A549 (cell line): ENCODE data around the gene B3GAT1. TPM values are rescaled to one million over a fixed set of nuclear protein-coding genes. Genes with fewer than 3 reads are reported as not detected.

Source experiments
- ATAC-seq, 2 experiments: fragments of 200-7000 bp in 1 of 2; fragments of >200 bp in 1 of 2; cut with Nextera tagmentation in 1 of 2; cut with Tn5 transposase in 1 of 2; 3 replicates each; pipeline versions ENCODE4 v1.8.0 to v1.9.1; 2018 to 2020; ENCODE audit warnings: mild to moderate bottlenecking in 1 of 2, moderate library complexity in 1 of 2
- CTCF ChIA-PET: fragments of 300-600 bp; sonication (Branson Sonifier 250); formaldehyde crosslinking; extraction: SDS; loops from one replicate; lab custom pipeline; 2021; ENCODE audit warnings: antibody characterized with exemption, inconsistent platforms; lab: Yijun Ruan, JAX
- POLR2A ChIA-PET: fragments of 350-600 bp; formaldehyde crosslinking; extraction: SDS; loops from one replicate; lab custom pipeline; 2021; ENCODE audit warnings: antibody characterized with exemption, inconsistent platforms; lab: Yijun Ruan, JAX
- DNase-seq, 2 experiments: peaks; one replicate each; pipeline versions ENCODE4 v3.0.0 to v3.0.0-alpha.2; 2011 to 2016; ENCODE audit warnings: low read depth in 1 of 2, low spot score in 1 of 2
- FAIRE-seq: peaks from 2 replicates; lab custom pipeline; 2011; peaks lifted over from hg19 to GRCh38; lab: Jason Lieb, UNC
- H3K27ac ChIP-seq, 2 experiments: fragments of >200 bp; sonication (Bioruptor Twin); formaldehyde crosslinking; 3 replicates each; pipeline ENCODE4 v1.5.1; 2016 to 2017
- H3K4me1 ChIP-seq: fragments of >200 bp; sonication (Bioruptor Twin); formaldehyde crosslinking; 3 replicates; pipeline ENCODE4 v1.6.1; 2016
- H3K4me2 ChIP-seq: fragments of >200 bp; sonication (Bioruptor Twin); formaldehyde crosslinking; 3 replicates; pipeline ENCODE4 v1.6.1; 2016
- H3K4me3 ChIP-seq: fragments of >200 bp; sonication (Bioruptor Twin); formaldehyde crosslinking; 3 replicates; pipeline ENCODE4 v1.5.1; 2016
- H3K9me3 ChIP-seq: fragments of >200 bp; sonication (Bioruptor Twin); formaldehyde crosslinking; 3 replicates; pipeline ENCODE4 v1.6.1; 2016
- BHLHE40 ChIP-seq: IDR thresholded peaks from 2 replicates; pipeline ENCODE4 v1.6.1; 2012; ENCODE audit warnings: low read depth, low read length, inconsistent platforms
- CBX2 ChIP-seq: fragments of 200-600 bp; sonication (generic); IDR thresholded peaks from 2 replicates; pipeline ENCODE4 v1.6.1; 2016; ENCODE audit warnings: low read depth, mild to moderate bottlenecking, borderline replicate concordance
- CEBPB ChIP-seq, 2 experiments: fragments of >200 bp in 1 of 2; sonication (Bioruptor Twin) in 1 of 2; formaldehyde crosslinking in 1 of 2; IDR thresholded peaks; 2 replicates each; pipeline ENCODE4 v1.6.1; 2012 to 2016
- ESRRA ChIP-seq: fragments of 150-350 bp; IDR thresholded peaks from 2 replicates; pipeline ENCODE4 v1.6.1; 2014; ENCODE audit warnings: mild to moderate bottlenecking, low read length, borderline replicate concordance
- HEYL ChIP-seq: fragments of 250-450 bp; sonication (Bioruptor Pico); IDR thresholded peaks from 2 replicates; pipeline ENCODE4 v1.8.0; 2021; ENCODE audit warnings: mild to moderate bottlenecking, moderate library complexity
- HOXB13 ChIP-seq: fragments of 250-450 bp; sonication (Bioruptor Pico); IDR thresholded peaks from 2 replicates; pipeline ENCODE4 v1.5.0; 2020; ENCODE audit warnings: low read depth, mild to moderate bottlenecking, moderate library complexity
- JUN ChIP-seq, 2 experiments: fragments of >200 bp; sonication (Bioruptor Twin); formaldehyde crosslinking; IDR thresholded peaks; 2 replicates in 1 of 2; 3 replicates in 1 of 2; pipeline ENCODE4 v1.6.1; 2016 to 2017
- KDM1A ChIP-seq: fragments of 200-600 bp; sonication (generic); IDR thresholded peaks from 2 replicates; pipeline ENCODE4 v1.6.1; 2016; ENCODE audit warnings: low read depth, mild to moderate bottlenecking
- MAZ ChIP-seq: fragments of 150-350 bp; IDR thresholded peaks from 2 replicates; pipeline ENCODE4 v1.6.1; 2014; ENCODE audit warnings: antibody characterized with exemption, low read depth, low read length, borderline replicate concordance
- PHF8 ChIP-seq: fragments of 200-600 bp; sonication (generic); IDR thresholded peaks from 2 replicates; pipeline ENCODE4 v1.6.1; 2016; ENCODE audit warnings: low read depth, mild to moderate bottlenecking, antibody characterized with exemption, moderate library complexity, borderline replicate concordance
- POLR2AphosphoS2 ChIP-seq: conservative IDR thresholded peaks from 2 replicates; pipeline ENCODE4 v1.6.1; 2012; ENCODE audit warnings: low read length, improper control_type of control experiment, inconsistent platforms
- RAD21 ChIP-seq, 2 experiments: fragments of >200 bp in 1 of 2; sonication (Bioruptor Twin) in 1 of 2; formaldehyde crosslinking in 1 of 2; IDR thresholded peaks in 1 of 2; conservative IDR thresholded peaks in 1 of 2; 2 replicates in 1 of 2; 3 replicates in 1 of 2; pipeline ENCODE4 v1.6.1; 2012 to 2018; ENCODE audit warnings: inconsistent platforms in 1 of 2
- TP53 ChIP-seq: fragments of 250-450 bp; sonication (Bioruptor Pico); IDR thresholded peaks from 2 replicates; pipeline ENCODE4 v1.5.0; 2021; ENCODE audit warnings: mild to moderate bottlenecking, moderate library complexity
- ZFP36 ChIP-seq: fragments of 450-650 bp; IDR thresholded peaks from 2 replicates; pipeline ENCODE4 v1.6.1; 2014; ENCODE audit warnings: borderline replicate concordance; ENCODE audit not compliant: partially characterized antibody
- ZNF302 ChIP-seq: fragments of 250-450 bp; sonication (Bioruptor Pico); IDR thresholded peaks from 2 replicates; pipeline ENCODE4 v1.9.0; 2021; ENCODE audit warnings: inconsistent platforms, mild to moderate bottlenecking, moderate library complexity
- WGBS: methylation state at CpG from one replicate; pipeline ENCODE4 v1.1.6; 2017; ENCODE audit errors: missing lambda C conversion rate; 5-methylcytosine and 5-hydroxymethylcytosine counted together
- polyA plus RNA-seq, 4 experiments: library from polyadenylated mRNA; depleted of rRNA in 3 of 4; stranded (reverse); fragments of >200 nt; fragmentation: RNase III in 1 of 4; extraction: RNeasy Plus Mini Kit Qiagen cat#74134 plus additional on column Dnase treatment in 1 of 4; gene quantifications; 2 replicates in 3 of 4; 3 replicates in 1 of 4; pipeline ENCODE4 v1.2.3, GENCODE V29; 2011 to 2017
- TF ChIP-seq, protein P1 (sequence below): fragments of >200 bp; sonication (Bioruptor Twin); formaldehyde crosslinking; IDR thresholded peaks from 3 replicates; pipeline ENCODE4 v1.6.1; 2016
- TF ChIP-seq, protein P2 (sequence below): fragments of >200 bp; sonication (Bioruptor Twin); formaldehyde crosslinking; IDR thresholded peaks from 2 replicates; pipeline ENCODE4 v1.6.1; 2016
- TF ChIP-seq, protein P3 (sequence below): fragments of 450-650 bp; IDR thresholded peaks from 2 replicates; pipeline ENCODE4 v1.6.1; 2014; ENCODE audit warnings: antibody characterized with exemption
- TF ChIP-seq, protein P4 (sequence below): IDR thresholded peaks from 2 replicates; pipeline ENCODE4 v1.6.1; 2012
- TF ChIP-seq, protein P5 (sequence below): fragments of 250-450 bp; sonication (Bioruptor Pico); IDR thresholded peaks from 2 replicates; pipeline ENCODE4 v1.5.0; 2020; ENCODE audit warnings: low read depth, mild to moderate bottlenecking, moderate library complexity

The B3GAT1 gene
- polyA plus RNA-seq, 2 of the 4 experiments (the other 2 are of a cell fraction), result not detected

DNA sequence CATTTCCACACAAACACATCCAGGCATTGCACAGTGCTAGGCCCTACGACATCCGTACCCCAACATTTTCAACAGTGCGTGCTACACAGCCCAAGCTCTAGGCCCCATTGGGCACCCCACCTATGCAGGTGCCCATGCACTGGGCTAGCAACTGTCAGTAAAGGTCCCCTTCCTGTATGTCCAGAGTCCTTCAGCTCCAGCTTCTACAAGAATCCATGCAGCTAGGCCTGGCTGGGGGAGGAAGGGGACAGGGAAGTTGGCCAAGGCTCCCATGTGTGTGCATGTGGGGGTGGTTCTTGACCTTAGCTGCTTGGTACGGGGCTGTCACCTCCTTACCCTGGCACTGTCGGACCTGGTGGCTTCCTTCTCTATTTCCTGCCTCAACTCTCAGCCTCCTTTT is 1.3 kb downstream of the B3GAT1 start:
- POLR2A ChIA-PET, result no interaction called here

DNA sequence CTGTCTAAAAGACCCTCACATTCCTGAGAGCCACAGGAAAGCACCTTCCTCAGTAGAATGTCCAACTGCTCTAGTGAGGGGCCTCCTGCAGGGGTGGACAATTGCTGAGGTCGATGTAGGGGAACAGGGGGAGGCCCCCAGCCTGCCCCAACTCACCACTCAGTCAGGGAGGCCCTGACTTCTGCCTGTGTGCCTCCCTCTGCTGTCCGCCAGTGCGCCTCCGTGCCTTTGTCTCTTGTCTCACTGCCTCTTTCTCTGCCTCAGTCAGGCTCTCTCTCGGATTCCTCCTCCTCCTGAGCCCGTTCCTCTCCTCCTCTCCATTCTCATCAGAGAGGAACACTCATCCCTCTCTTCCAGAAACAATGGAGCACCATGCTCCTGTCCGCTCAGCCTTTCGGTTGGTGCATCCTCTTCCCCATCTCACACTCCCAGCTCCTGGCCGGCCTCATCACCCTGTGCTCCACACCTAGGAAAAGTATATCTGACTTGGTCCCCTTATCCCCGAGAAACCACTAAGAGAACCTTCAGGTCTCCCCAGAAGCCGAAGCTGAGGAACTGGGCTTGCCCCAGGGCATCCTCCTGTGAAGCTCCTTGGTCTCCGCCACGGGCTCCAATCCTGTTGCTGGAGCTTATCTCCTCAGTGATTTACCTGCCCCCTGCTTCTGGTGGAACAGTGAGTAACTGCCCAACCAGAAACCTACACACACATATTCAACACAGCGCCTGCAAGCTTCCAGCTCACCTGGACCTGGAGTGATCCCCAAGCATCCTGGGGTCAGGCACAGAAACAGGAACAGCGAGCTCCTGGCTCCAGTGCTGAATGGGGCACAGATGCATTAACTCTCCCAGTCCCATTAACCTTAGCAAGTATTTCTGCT is 2.3 kb downstream of the B3GAT1 start:
- ATAC-seq (no peak), DNase-seq (no peak), FAIRE-seq (no peak)
- no peak overlapping the region for H3K4me2 ChIP-seq
- WGBS, result 41% methylated on average over 8 of the region's 15 CpGs
- ChIA-PET POLR2A (no interaction called here), CTCF (no interaction called here)
- H3K27ac ChIP-seq, result no peak overlapping the region
- no peaks in the 10 kb centered on the region for H3K4me1 ChIP-seq
- no peak overlapping the region for H3K4me3 ChIP-seq
- no peaks in the 10 kb centered on the region for H3K9me3 ChIP-seq
- TF ChIP-seq ZFP36, result no peak
- TF ChIP-seq, protein P1, sequence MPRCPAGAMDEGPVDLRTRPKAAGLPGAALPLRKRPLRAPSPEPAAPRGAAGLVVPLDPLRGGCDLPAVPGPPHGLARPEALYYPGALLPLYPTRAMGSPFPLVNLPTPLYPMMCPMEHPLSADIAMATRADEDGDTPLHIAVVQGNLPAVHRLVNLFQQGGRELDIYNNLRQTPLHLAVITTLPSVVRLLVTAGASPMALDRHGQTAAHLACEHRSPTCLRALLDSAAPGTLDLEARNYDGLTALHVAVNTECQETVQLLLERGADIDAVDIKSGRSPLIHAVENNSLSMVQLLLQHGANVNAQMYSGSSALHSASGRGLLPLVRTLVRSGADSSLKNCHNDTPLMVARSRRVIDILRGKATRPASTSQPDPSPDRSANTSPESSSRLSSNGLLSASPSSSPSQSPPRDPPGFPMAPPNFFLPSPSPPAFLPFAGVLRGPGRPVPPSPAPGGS, result no peak
- TF ChIP-seq, protein P2, sequence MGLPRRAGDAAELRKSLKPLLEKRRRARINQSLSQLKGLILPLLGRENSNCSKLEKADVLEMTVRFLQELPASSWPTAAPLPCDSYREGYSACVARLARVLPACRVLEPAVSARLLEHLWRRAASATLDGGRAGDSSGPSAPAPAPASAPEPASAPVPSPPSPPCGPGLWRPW, result no peak
- TF ChIP-seq KDM1A, result no peak
- TF ChIP-seq, protein P3, sequence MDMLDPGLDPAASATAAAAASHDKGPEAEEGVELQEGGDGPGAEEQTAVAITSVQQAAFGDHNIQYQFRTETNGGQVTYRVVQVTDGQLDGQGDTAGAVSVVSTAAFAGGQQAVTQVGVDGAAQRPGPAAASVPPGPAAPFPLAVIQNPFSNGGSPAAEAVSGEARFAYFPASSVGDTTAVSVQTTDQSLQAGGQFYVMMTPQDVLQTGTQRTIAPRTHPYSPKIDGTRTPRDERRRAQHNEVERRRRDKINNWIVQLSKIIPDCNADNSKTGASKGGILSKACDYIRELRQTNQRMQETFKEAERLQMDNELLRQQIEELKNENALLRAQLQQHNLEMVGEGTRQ, result no peak
- TF ChIP-seq, protein P4, sequence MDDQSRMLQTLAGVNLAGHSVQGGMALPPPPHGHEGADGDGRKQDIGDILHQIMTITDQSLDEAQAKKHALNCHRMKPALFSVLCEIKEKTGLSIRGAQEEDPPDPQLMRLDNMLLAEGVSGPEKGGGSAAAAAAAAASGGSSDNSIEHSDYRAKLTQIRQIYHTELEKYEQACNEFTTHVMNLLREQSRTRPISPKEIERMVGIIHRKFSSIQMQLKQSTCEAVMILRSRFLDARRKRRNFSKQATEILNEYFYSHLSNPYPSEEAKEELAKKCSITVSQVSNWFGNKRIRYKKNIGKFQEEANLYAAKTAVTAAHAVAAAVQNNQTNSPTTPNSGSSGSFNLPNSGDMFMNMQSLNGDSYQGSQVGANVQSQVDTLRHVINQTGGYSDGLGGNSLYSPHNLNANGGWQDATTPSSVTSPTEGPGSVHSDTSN, result no peak
- TF ChIP-seq, all 56 proteins: peak for 0

More for the DNA sequence above, 1.3 kb downstream of the B3GAT1 start:
- no peak for FAIRE-seq
- DNase-seq, result no peak
- Histone ChIP-seq H3K9me3 (no peaks in the 10 kb centered on the region), H3K27ac (no peak overlapping the region), H3K4me2 (no peak overlapping the region), H3K4me3 (no peak overlapping the region), H3K4me1 (no peaks in the 10 kb centered on the region)
- TF ChIP-seq HEYL (no peak), BHLHE40 (no peak), TP53 (CRISPR knock-in tag) (no peak), PHF8 (no peak), HOXB13 (CRISPR knock-in tag) (no peak), POLR2AphosphoS2 (no peak), RAD21 (conservative IDR thresholded peaks at IDR 0.05 in 1 of 2, IDR thresholded peaks at IDR 0.05 in 1 of 2) (no peak), CBX2 (no peak), ESRRA (no peak), JUN (IDR thresholded peaks at IDR 0.05) (no peak), ZNF302 (no peak), CEBPB (IDR thresholded peaks at IDR 0.05) (no peak), MAZ (no peak), KDM1A (no peak)
- TF ChIP-seq, protein P5, sequence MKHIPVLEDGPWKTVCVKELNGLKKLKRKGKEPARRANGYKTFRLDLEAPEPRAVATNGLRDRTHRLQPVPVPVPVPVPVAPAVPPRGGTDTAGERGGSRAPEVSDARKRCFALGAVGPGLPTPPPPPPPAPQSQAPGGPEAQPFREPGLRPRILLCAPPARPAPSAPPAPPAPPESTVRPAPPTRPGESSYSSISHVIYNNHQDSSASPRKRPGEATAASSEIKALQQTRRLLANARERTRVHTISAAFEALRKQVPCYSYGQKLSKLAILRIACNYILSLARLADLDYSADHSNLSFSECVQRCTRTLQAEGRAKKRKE (CRISPR knock-in tag), result no peak
- TF ChIP-seq, protein P3, result no peak
- TF ChIP-seq, protein P1, result no peak
- 45% methylated on average over 2 of the region's 5 CpGs for WGBS
- no peak for ATAC-seq
- CTCF ChIA-PET, result interaction anchor here (0.7 kb wide), 1 partner anchor 123 kb away, joined by 3 read pairs; no protein-coding TSS in a partner anchor
